NOMO-1 (cell line): ENCODE results near the gene COL5A3.
A peak's percentile ranks its signal among the peaks of the same experiment; 100 is the strongest.

Experiments used
- DNase-seq, 2 experiments: peaks; one replicate each; lab custom pipeline; 2025; ENCODE audit not compliant: unreplicated experiment in 2 of 2; lab: John Stamatoyannopoulos, UW

COL5A3 gene

GRCh38 chr19:10011974-10012373 is 1.7 kb upstream of the COL5A3 start:
- no peak for DNase-seq

- no peak for DNase-seq
Observed at GRCh38 chr19:10010939-10011338, 635 bp upstream of the COL5A3 start.

GRCh38 chr19:10009714-10010224 is 535 bp downstream of the COL5A3 start:
- DNase-seq, result no peak

- no peak for DNase-seq
Observed at GRCh38 chr19:10008184-10008765, 2.0 kb downstream of the COL5A3 start.

GRCh38 chr19:10007371-10008183 is 2.7 kb downstream of the COL5A3 start:
- no peak for DNase-seq

GRCh38 chr19:10006752-10007323 is 3.5 kb downstream of the COL5A3 start:
- DNase-seq, result no peak

- DNase-seq, result no peak
Observed at GRCh38 chr19:10006335-10006708, 4.0 kb downstream of the COL5A3 start.

GRCh38 chr19:10005632-10006334 is 4.5 kb downstream of the COL5A3 start:
- DNase-seq, result no peak

GRCh38 chr19:10004617-10005016 is 5.7 kb downstream of the COL5A3 start:
- DNase-seq, result no peak

- no peak for DNase-seq
Observed at GRCh38 chr19:10003271-10003670, 7.0 kb downstream of the COL5A3 start.

GRCh38 chr19:10001899-10002298 is 8.4 kb downstream of the COL5A3 start:
- no peak for DNase-seq

GRCh38 chr19:10000171-10000826 is 10.0 kb downstream of the COL5A3 start:
- DNase-seq, result peak; percentile 12 to 13

- no peak for DNase-seq
Observed at GRCh38 chr19:9996541-9996940, 13.8 kb downstream of the COL5A3 start.

- no peak for DNase-seq
Observed at GRCh38 chr19:9995999-9996398, 14.3 kb downstream of the COL5A3 start.

- no peak for DNase-seq
Observed at GRCh38 chr19:9995084-9995483, 15.2 kb downstream of the COL5A3 start.

- DNase-seq, result no peak
Observed at GRCh38 chr19:9991425-9992191, 18.7 kb downstream of the COL5A3 start.

GRCh38 chr19:9989504-9989903 is 20.8 kb downstream of the COL5A3 start:
- DNase-seq, result no peak

- no peak for DNase-seq
Observed at GRCh38 chr19:9986787-9987281, 23.5 kb downstream of the COL5A3 start.

- DNase-seq, result no peak
Observed at GRCh38 chr19:9981406-9982260, 28.7 kb downstream of the COL5A3 start.
